K562 (cell line): ENCODE results near the gene NDST3. TPM values are rescaled to one million over a fixed set of nuclear protein-coding genes. Genes with fewer than 3 reads are reported as not detected.

Experiments used
- BHLHE40 ChIP-seq: IDR thresholded peaks from 2 replicates; pipeline ENCODE4 v1.6.1; 2011; ENCODE audit warnings: low read length, improper control_type of control experiment
- BRF2 ChIP-seq: IDR thresholded peaks from 3 replicates; pipeline ENCODE4 v1.6.1; 2011; ENCODE audit warnings: borderline replicate concordance, mild to moderate bottlenecking; ENCODE audit not compliant: insufficient read length, insufficient read depth
- HDAC6 ChIP-seq: IDR thresholded peaks from 2 replicates; pipeline ENCODE4 v1.6.1; 2012; ENCODE audit warnings: low read depth, mild to moderate bottlenecking, control low read depth, inconsistent platforms, low read length, moderate library complexity
- HMBOX1 ChIP-seq: sonication (generic); IDR thresholded peaks from 2 replicates; pipeline ENCODE4 v1.6.1; 2016
- MCM2 ChIP-seq: fragments of 450-650 bp; IDR thresholded peaks from 2 replicates; pipeline ENCODE4 v1.6.1; 2017; ENCODE audit warnings: low read depth, mild to moderate bottlenecking
- MCM7 ChIP-seq, 2 experiments: fragments of 450-650 bp; IDR thresholded peaks; 2 replicates each; pipeline ENCODE4 v1.6.1; 2016 to 2018
- NR4A1 ChIP-seq, 2 experiments: fragments of 250-450 bp in 1 of 2; fragments of 450-650 bp in 1 of 2; sonication (Bioruptor Pico) in 1 of 2; IDR thresholded peaks; 2 replicates each; pipeline versions ENCODE4 v1.4.0 to v1.6.1; 2016 to 2020; ENCODE audit warnings: mild to moderate bottlenecking in 2 of 2, missing compliant biosample characterization in 1 of 2, missing genetic modification characterization in 1 of 2, moderate library complexity in 1 of 2
- OTX1 ChIP-seq: fragments of 450-650 bp; formaldehyde crosslinking; IDR thresholded peaks from 2 replicates; pipeline ENCODE4 v1.4.0; 2022; ENCODE audit warnings: mild to moderate bottlenecking
- SNIP1 ChIP-seq: fragments of 450-650 bp; IDR thresholded peaks from 2 replicates; pipeline ENCODE4 v1.7.1; 2017; ENCODE audit warnings: low read depth, mild to moderate bottlenecking
- TARDBP ChIP-seq: fragments of 450-650 bp; IDR thresholded peaks from 2 replicates; pipeline ENCODE4 v1.6.1; 2016
- ZBTB2 ChIP-seq: fragments of 450-650 bp; IDR thresholded peaks from 2 replicates; pipeline ENCODE4 v1.6.1; 2016; ENCODE audit warnings: antibody characterized with exemption
- ZBTB43 ChIP-seq: sonication (generic); formaldehyde crosslinking; IDR thresholded peaks from 2 replicates; pipeline ENCODE4 v1.8.0; 2023; ENCODE audit warnings: mild to moderate bottlenecking, missing genetic modification reagents
- ZC3H8 ChIP-seq: fragments of 450-650 bp; IDR thresholded peaks from 2 replicates; pipeline ENCODE4 v1.6.1; 2017
- ZNF217 ChIP-seq: sonication (generic); formaldehyde crosslinking; IDR thresholded peaks from 2 replicates; pipeline ENCODE4 v1.8.0; 2022; ENCODE audit warnings: mild to moderate bottlenecking, missing genetic modification reagents
- ZNF408 ChIP-seq: fragments of 250-450 bp; sonication (Bioruptor Pico); IDR thresholded peaks from 2 replicates; pipeline ENCODE4 v1.4.0; 2020; ENCODE audit warnings: low read depth, mild to moderate bottlenecking, moderate library complexity
- ZNF644 ChIP-seq: fragments of 200-800 bp; sonication (Bioruptor generic); IDR thresholded peaks from 2 replicates; pipeline ENCODE4 v1.6.1; 2016; ENCODE audit warnings: low read depth, missing genetic modification characterization, missing compliant biosample characterization
- polyA plus RNA-seq, 8 experiments: library from polyadenylated mRNA; depleted of rRNA in 4 of 8; stranded (reverse) in 5 of 8; unstranded in 3 of 8; fragments of >200 nt; fragmentation: Nextera tagmentation in 2 of 8; fragmentation: Illumina TruSeq in 1 of 8; extraction: Ambion mirVana in 2 of 8; extraction: Trizol in 1 of 8; gene quantifications; 2 replicates each; pipeline versions ENCODE4 v1.2.1 to v1.2.3, GENCODE V29; 2011 to 2014; ENCODE audit warnings: inconsistent platforms in 1 of 8, missing spikeins in 1 of 8
- total RNA-seq, 7 experiments: library from RNA; depleted of rRNA in 6 of 7; stranded (reverse); fragments of >200 nt in 6 of 7; fragmentation: Illumina TruSeq in 2 of 7; extraction: Trizol in 2 of 7; gene quantifications; 2 replicates each; pipeline versions ENCODE4 v1.2.1 to v1.2.3, GENCODE V29; 2011 to 2021; ENCODE audit warnings: low replicate concordance in 1 of 7
- TF ChIP-seq, protein P1 (sequence below): fragments of 450-650 bp; IDR thresholded peaks from 2 replicates; pipeline ENCODE4 v1.6.1; 2017; ENCODE audit warnings: mild to moderate bottlenecking, moderate library complexity
- TF ChIP-seq, protein P2 (sequence below): fragments of 250-450 bp; sonication (Bioruptor Pico); IDR thresholded peaks from 2 replicates; pipeline ENCODE4 v1.6.1; 2021; ENCODE audit warnings: mild to moderate bottlenecking

Gene NDST3
- total and polyA plus RNA-seq, 9 of the 15 experiments (the other 6 are each of a cell fraction or from before 2014, with no cell fraction given): not detected

GRCh38 chr4:118278473-118279274, 244.4 kb downstream of the NDST3 start (continued):
- TF ChIP-seq BRF2: no peak
- TF ChIP-seq ZNF644 (tag): no peak
- TF ChIP-seq MCM7 (IDR thresholded peaks at IDR 0.05): no peak
- TF ChIP-seq HMBOX1: 0 out of 2 replicates have a peak, but pooled peaks have one; percentile 30
- TF ChIP-seq SNIP1: no peak
- no peak for TF ChIP-seq ZBTB43
- TF ChIP-seq ZBTB2: peak; percentile 79
- TF ChIP-seq ZNF408: no peak
- TF ChIP-seq ZC3H8: peak; percentile 71; the same call in 1 of the 2 replicates
- TF ChIP-seq MCM2: no peak
- no peak for TF ChIP-seq ZNF217 (CRISPR knock-in tag)
- TF ChIP-seq NR4A1 (CRISPR knock-in tag; IDR thresholded peaks at IDR 0.05): no peak
- no peak for TF ChIP-seq NR4A1 (tag; IDR thresholded peaks at IDR 0.05)
- TF ChIP-seq, protein P1, sequence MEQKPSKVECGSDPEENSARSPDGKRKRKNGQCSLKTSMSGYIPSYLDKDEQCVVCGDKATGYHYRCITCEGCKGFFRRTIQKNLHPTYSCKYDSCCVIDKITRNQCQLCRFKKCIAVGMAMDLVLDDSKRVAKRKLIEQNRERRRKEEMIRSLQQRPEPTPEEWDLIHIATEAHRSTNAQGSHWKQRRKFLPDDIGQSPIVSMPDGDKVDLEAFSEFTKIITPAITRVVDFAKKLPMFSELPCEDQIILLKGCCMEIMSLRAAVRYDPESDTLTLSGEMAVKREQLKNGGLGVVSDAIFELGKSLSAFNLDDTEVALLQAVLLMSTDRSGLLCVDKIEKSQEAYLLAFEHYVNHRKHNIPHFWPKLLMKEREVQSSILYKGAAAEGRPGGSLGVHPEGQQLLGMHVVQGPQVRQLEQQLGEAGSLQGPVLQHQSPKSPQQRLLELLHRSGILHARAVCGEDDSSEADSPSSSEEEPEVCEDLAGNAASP: no peak
- TF ChIP-seq HDAC6: no peak
- TF ChIP-seq, protein P2, sequence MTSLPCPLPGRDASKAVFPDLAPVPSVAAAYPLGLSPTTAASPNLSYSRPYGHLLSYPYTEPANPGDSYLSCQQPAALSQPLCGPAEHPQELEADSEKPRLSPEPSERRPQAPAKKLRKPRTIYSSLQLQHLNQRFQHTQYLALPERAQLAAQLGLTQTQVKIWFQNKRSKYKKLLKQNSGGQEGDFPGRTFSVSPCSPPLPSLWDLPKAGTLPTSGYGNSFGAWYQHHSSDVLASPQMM (CRISPR knock-in tag): peak; percentile 76; the same call in 1 of the 2 replicates
- peak; percentile 15; the same call in 1 of the 2 replicates for TF ChIP-seq BHLHE40
- no peak for TF ChIP-seq OTX1 (CRISPR knock-in tag)
- TF ChIP-seq TARDBP: no peak
